ENCODE data around the gene CELSR2. TPM values are rescaled to one million over a fixed set of nuclear protein-coding genes. Genes with fewer than 3 reads are reported as not detected.

CELSR2 gene, protein sequence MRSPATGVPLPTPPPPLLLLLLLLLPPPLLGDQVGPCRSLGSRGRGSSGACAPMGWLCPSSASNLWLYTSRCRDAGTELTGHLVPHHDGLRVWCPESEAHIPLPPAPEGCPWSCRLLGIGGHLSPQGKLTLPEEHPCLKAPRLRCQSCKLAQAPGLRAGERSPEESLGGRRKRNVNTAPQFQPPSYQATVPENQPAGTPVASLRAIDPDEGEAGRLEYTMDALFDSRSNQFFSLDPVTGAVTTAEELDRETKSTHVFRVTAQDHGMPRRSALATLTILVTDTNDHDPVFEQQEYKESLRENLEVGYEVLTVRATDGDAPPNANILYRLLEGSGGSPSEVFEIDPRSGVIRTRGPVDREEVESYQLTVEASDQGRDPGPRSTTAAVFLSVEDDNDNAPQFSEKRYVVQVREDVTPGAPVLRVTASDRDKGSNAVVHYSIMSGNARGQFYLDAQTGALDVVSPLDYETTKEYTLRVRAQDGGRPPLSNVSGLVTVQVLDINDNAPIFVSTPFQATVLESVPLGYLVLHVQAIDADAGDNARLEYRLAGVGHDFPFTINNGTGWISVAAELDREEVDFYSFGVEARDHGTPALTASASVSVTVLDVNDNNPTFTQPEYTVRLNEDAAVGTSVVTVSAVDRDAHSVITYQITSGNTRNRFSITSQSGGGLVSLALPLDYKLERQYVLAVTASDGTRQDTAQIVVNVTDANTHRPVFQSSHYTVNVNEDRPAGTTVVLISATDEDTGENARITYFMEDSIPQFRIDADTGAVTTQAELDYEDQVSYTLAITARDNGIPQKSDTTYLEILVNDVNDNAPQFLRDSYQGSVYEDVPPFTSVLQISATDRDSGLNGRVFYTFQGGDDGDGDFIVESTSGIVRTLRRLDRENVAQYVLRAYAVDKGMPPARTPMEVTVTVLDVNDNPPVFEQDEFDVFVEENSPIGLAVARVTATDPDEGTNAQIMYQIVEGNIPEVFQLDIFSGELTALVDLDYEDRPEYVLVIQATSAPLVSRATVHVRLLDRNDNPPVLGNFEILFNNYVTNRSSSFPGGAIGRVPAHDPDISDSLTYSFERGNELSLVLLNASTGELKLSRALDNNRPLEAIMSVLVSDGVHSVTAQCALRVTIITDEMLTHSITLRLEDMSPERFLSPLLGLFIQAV (N-terminal part only)
- 1.00 and 1.5 TPM in 2 replicates for total RNA-seq

DNA sequence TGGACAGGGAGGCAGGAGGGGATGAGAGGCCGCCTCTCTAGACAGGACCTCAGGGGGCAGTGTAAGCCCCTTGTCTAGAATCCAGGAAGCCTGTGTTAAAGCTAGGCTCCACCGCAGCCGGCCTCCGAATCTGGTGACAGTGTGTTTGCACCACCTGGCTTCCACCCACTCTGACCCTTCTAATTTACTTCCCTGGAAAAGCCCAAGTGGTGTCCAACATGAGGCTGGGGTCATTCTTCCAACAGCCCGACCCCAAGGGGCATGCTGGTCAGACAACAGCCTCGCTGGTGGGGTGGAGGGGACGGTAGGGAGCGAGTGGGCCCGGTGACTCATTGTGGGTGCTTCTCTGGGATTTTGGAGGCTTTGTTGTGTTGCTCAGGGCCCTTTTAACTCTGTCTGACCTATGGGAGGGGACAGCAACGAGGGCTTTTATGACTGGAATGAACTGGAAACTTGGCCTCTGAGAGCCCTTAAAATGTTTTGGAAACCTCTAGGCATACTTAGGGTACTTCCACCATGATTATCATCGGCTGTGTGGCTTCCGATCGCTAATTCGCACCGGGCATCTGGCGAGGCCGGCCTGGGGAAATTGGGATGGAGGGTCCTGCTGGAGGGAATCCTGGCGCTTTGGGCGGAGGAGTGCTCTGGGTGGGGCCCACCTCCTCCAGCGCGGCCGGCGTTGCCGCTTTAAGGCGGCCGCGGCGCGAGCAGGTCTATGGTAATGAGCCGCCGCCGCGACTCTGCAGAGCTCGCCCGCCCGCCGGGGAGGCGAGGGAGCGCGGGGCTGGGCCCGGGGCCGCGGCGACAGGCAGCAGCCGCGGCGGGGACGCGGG is at the start of gene CELSR2:
Gene CELSR2, plus strand, starts transcription at position 743 of the 833 bp plus-strand sequence. CDS start 541 bp downstream, outside the sequence.

DNA sequence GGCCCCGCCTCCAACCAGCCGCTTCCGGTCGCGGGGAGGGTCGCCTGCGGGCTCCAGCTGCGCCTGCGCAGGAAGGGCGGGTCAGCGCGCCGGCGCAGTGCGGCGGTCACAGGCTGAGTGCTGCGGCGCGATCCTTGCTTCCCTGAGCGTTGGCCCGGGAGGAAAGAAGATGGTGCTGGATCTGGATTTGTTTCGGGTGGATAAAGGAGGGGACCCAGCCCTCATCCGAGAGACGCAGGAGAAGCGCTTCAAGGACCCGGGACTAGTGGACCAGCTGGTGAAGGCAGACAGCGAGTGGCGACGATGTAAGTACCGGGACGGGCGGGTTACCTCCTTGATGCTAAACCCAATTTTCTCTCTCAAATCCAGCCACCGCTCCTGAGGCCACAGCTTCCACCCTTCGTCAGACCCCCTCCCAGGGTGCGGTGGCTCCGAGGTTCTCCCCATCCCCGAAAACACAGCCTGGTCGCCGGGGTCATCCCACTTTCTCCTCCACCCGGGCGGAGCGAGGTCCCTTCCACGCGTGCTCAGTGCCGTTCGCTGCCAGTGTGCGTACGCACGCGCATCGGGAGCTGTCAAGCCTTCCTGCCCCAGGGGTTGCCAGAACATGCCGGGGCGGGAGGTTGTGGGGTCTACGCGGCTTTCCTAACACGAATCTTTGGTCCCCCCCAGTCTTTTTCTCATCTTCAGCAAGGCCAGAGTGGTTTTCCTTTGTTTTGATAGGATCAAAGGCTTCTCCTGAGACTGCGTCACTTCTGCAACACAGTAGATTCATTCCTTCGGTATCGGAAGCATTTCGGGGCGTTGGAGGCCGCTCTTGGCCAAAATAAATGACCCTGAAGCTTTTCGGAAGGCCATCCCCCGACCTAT is 35.3 kb upstream of the CELSR2 start, which contains the start of gene SARS1:
Gene SARS1, plus strand, starts transcription at position 95 of the 870 bp plus-strand sequence. Its CDS starts 75 bp downstream, at position 170.

DNA sequence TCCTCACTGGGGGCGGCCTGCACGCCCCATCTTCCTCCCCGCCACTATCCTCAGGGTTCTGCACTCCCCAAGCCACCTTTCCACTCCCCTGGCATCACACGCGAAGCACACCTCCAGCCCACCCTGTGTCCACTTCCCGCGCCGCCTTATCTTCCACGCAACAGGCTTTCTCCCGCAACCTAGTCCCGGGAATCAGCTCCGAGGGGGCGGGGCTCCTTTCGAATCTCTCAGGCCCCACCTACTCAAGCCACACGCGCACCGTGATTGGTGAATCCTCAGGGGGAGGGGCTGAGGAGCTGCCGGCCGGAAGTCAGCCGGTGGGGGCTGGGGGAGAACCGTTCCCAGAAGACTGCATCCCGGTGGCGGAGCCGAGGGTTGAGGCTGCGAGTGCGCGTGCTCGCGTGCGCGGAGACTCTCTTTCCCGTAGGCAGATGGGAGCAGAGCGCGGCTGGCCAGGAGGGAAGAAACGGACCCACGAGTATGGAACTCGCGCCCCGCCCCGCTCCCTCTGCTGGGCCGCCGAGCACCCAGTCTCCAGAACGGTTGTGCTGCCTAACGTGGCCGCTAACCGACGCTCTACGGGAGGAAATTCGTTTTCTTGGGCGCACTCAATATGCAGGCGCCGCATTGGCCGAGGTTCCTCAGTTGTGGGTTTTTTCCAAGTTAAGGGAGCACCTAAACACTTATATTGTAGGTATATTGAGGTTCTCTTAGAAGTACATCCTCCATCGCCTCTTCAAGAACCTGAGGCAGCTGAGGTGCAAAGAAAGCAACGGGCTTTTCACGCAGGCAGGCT is 33.8 kb downstream of the CELSR2 start, which contains the start of gene PSRC1:
Gene PSRC1, minus strand, starts transcription at position 194 of the 796 bp plus-strand sequence.

DNA sequence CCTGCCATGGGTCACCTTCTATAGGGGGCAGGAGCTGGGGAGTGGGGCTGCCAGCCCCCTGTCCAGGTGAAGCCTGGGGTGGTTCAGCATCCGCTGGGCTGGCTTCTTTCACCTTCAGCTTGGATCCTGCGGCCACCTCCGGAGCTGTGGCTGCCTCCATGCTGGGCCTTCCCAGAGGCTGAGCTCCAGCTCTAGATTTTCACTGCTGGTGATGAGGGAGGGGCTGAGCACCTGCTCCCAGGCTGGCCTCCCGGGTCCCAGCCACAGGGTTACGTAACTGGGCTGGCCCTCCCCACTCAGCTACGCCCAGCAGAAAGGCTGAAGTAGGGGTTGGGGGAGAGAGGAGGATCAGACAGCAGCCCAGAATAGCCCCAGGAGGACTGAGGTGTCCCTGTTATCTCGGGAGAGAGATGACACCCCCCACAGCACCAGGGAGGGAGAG is 57.5 kb downstream of the CELSR2 start, which contains the start of gene MYBPHL:
Gene MYBPHL, minus strand, starts transcription at position 180 of the 442 bp plus-strand sequence. Its CDS starts 20 bp downstream, at position 160.

Other genes with a start within 250 kb of the CELSR2 start
- 11.0 and 12.0 TPM in 2 replicates for gene WDR47, start 207.4 kb upstream of the CELSR2 start, total RNA-seq
- gene TAF13, start 173.5 kb upstream of the CELSR2 start, total RNA-seq: 87.9 and 127 TPM in 2 replicates
- gene TMEM167B, start 158.8 kb upstream of the CELSR2 start, total RNA-seq: 38.1 and 46.3 TPM in 2 replicates
- 0.57 and 0.74 TPM in 2 replicates for gene ELAPOR1, start 135.4 kb upstream of the CELSR2 start, total RNA-seq
- 266 and 324 TPM in 2 replicates for gene SARS1, start 35.6 kb upstream of the CELSR2 start, total RNA-seq
- 1.8 and 2.3 TPM in 2 replicates for gene PSRC1, start 33.6 kb downstream of the CELSR2 start, total RNA-seq
- not detected in 2 replicates for gene MYBPHL, start 57.5 kb downstream of the CELSR2 start, total RNA-seq
- gene SORT1, start 148.4 kb downstream of the CELSR2 start, total RNA-seq: 3.3 and 4.7 TPM in 2 replicates
- gene PSMA5, start 176.9 kb downstream of the CELSR2 start, total RNA-seq: 39.1 and 43.8 TPM in 2 replicates
- gene SYPL2, start 217.0 kb downstream of the CELSR2 start, total RNA-seq: 0.28 and 0.46 TPM in 2 replicates
- gene ATXN7L2, start 234.4 kb downstream of the CELSR2 start, total RNA-seq: 0.85 and 1.5 TPM in 2 replicates
- gene CYB561D1, start 244.6 kb downstream of the CELSR2 start, total RNA-seq: 3.6 TPM in 2 replicates